Astrocyte (in vitro differentiated cells and primary cell): Measurements from ENCODE around the gene CAVIN2. TPM values are rescaled to one million over a fixed set of nuclear protein-coding genes. Genes with fewer than 3 reads are reported as not detected.

ENCODE experiments used
- DNase-seq: peaks from one replicate; pipeline ENCODE4 v3.0.0-alpha.2; 2010; ENCODE audit warnings: low read depth
- FAIRE-seq: peaks from 2 replicates; lab custom pipeline; 2011; peaks lifted over from hg19 to GRCh38; lab: Jason Lieb, UNC
- H2AFZ ChIP-seq: 2 replicates; pipeline ENCODE4 v1.6.0; 2012; ENCODE audit warnings: low read depth, low read length, inconsistent platforms
- H3K27ac ChIP-seq: 2 replicates; pipeline ENCODE4 v1.5.1; 2011; ENCODE audit warnings: low read depth, low read length, inconsistent platforms
- H3K27me3 ChIP-seq: 2 replicates; pipeline ENCODE4 v1.6.0; 2011; ENCODE audit warnings: low read length, inconsistent platforms; ENCODE audit not compliant: insufficient read depth
- H3K36me3 ChIP-seq: 2 replicates; pipeline ENCODE4 v1.5.1; 2011; ENCODE audit warnings: low read length, inconsistent platforms; ENCODE audit not compliant: insufficient read depth
- H3K4me1 ChIP-seq: 2 replicates; pipeline ENCODE4 v1.5.1; 2011; ENCODE audit warnings: low read length, inconsistent platforms; ENCODE audit not compliant: insufficient read depth
- H3K4me2 ChIP-seq: 2 replicates; pipeline ENCODE4 v1.6.0; 2012; ENCODE audit warnings: low read length, inconsistent platforms
- H3K4me3 ChIP-seq: 2 replicates; pipeline ENCODE4 v1.5.1; 2011; ENCODE audit warnings: low read depth, mild to moderate bottlenecking, low read length, inconsistent platforms; ENCODE audit not compliant: insufficient read depth
- H3K79me2 ChIP-seq: 2 replicates; pipeline ENCODE4 v1.6.0; 2012; ENCODE audit warnings: mild to moderate bottlenecking, low read length, inconsistent platforms; ENCODE audit not compliant: insufficient read depth
- H3K9ac ChIP-seq: 2 replicates; pipeline ENCODE4 v1.6.0; 2012; ENCODE audit warnings: mild to moderate bottlenecking, low read length, inconsistent platforms
- H3K9me3 ChIP-seq: 2 replicates; pipeline ENCODE4 v1.5.1; 2012; ENCODE audit warnings: low read depth, mild to moderate bottlenecking, low read length, inconsistent platforms; ENCODE audit not compliant: insufficient read depth
- H4K20me1 ChIP-seq: 2 replicates; pipeline ENCODE4 v1.6.0; 2012; ENCODE audit warnings: low read length, inconsistent platforms; ENCODE audit not compliant: insufficient read depth
- H3K27ac Mint-ChIP-seq: one replicate; pipeline ENCODE4 v1.8.0; 2021; ENCODE audit warnings: mild to moderate bottlenecking, mixed read lengths; ENCODE audit not compliant: unreplicated experiment
- H3K27me3 Mint-ChIP-seq: one replicate; pipeline ENCODE4 v1.8.0; 2021; ENCODE audit warnings: low read depth, mixed read lengths; ENCODE audit not compliant: unreplicated experiment
- H3K36me3 Mint-ChIP-seq: one replicate; pipeline ENCODE4 v1.8.0; 2021; ENCODE audit warnings: low read depth, mixed read lengths; ENCODE audit not compliant: unreplicated experiment
- H3K4me1 Mint-ChIP-seq: one replicate; pipeline ENCODE4 v1.8.0; 2021; ENCODE audit warnings: low read depth, mixed read lengths; ENCODE audit not compliant: unreplicated experiment
- H3K4me3 Mint-ChIP-seq: one replicate; pipeline ENCODE4 v1.8.0; 2021; ENCODE audit warnings: mild to moderate bottlenecking, moderate library complexity, mixed read lengths; ENCODE audit not compliant: unreplicated experiment
- H3K9me3 Mint-ChIP-seq: one replicate; pipeline ENCODE4 v1.8.0; 2021; ENCODE audit warnings: mild to moderate bottlenecking, mixed read lengths; ENCODE audit not compliant: unreplicated experiment
- CTCF ChIP-seq: IDR thresholded peaks from 2 replicates; pipeline ENCODE4 v1.5.1; 2011; ENCODE audit warnings: low read depth, mild to moderate bottlenecking, inconsistent platforms, low read length, moderate library complexity; ENCODE audit not compliant: insufficient read depth
- EZH2 ChIP-seq: IDR thresholded peaks from 2 replicates; pipeline ENCODE4 v1.6.1; 2012; ENCODE audit warnings: mild to moderate bottlenecking, low read length, inconsistent platforms; ENCODE audit not compliant: insufficient read depth
- total RNA-seq: library from RNA; stranded (reverse); gene quantifications from 2 replicates; pipeline ENCODE4 v1.2.1, GENCODE V29; 2021

CAVIN2 gene
- total RNA-seq, 1 donor from 2014 or later, result 2.8 TPM

- H3K4me2 ChIP-seq, result no peak overlapping the region
- H3K9me3 ChIP-seq, result no peaks in the 10 kb centered on the region
- no peak overlapping the region for H3K27ac ChIP-seq
- H3K4me1 ChIP-seq, result no peaks in the 10 kb centered on the region
- FAIRE-seq, result no peak
- no peaks in the 10 kb centered on the region for H3K79me2 ChIP-seq
- Mint-ChIP-seq H3K27me3 (no peaks in the 10 kb centered on the region), H3K36me3 (no peaks in the 10 kb centered on the region), H3K4me1 (no peaks in the 10 kb centered on the region), H3K4me3 (no peak overlapping the region), H3K9me3 (no peaks in the 10 kb centered on the region), H3K27ac (no peak overlapping the region)
- H3K27me3 ChIP-seq, result no peaks in the 10 kb centered on the region
- no peak for DNase-seq
- H4K20me1 ChIP-seq, result no peaks in the 10 kb centered on the region
- H3K36me3 ChIP-seq, result no peaks in the 10 kb centered on the region
- no peak overlapping the region for H3K4me3 ChIP-seq
- TF ChIP-seq EZH2, result no peak
- TF ChIP-seq CTCF, result no peak
- no peak overlapping the region for H3K9ac ChIP-seq
- H2AFZ ChIP-seq, result no peak overlapping the region
Observed at GRCh38 chr2:191799526-191799925, 47.4 kb downstream of the CAVIN2 start.

GRCh38 chr2:191797942-191798876 is 48.7 kb downstream of the CAVIN2 start:
- Histone ChIP-seq H3K79me2 (no peaks in the 10 kb centered on the region), H3K4me1 (no peaks in the 10 kb centered on the region), H3K27me3 (no peaks in the 10 kb centered on the region), H3K27ac (no peak overlapping the region), H3K9me3 (no peaks in the 10 kb centered on the region), H3K36me3 (no peaks in the 10 kb centered on the region), H3K4me2 (no peak overlapping the region), H3K9ac (no peak overlapping the region), H2AFZ (no peak overlapping the region), H3K4me3 (no peak overlapping the region), H4K20me1 (no peaks in the 10 kb centered on the region)
- no peaks in the 10 kb centered on the region for H3K9me3 Mint-ChIP-seq
- H3K4me3 Mint-ChIP-seq, result no peak overlapping the region
- H3K27me3 Mint-ChIP-seq, result no peaks in the 10 kb centered on the region
- FAIRE-seq (no peak), DNase-seq (no peak)
- H3K4me1 Mint-ChIP-seq, result no peaks in the 10 kb centered on the region
- H3K36me3 Mint-ChIP-seq, result no peaks in the 10 kb centered on the region
- no peak overlapping the region for H3K27ac Mint-ChIP-seq
- no peak for TF ChIP-seq CTCF
- no peak for TF ChIP-seq EZH2

- Histone ChIP-seq H3K4me3 (no peak overlapping the region), H3K36me3 (no peaks in the 10 kb centered on the region), H2AFZ (no peak overlapping the region), H3K9ac (no peak overlapping the region), H3K27me3 (no peaks in the 10 kb centered on the region), H3K4me1 (no peaks in the 10 kb centered on the region), H3K4me2 (no peak overlapping the region), H3K9me3 (no peaks in the 10 kb centered on the region), H4K20me1 (no peaks in the 10 kb centered on the region), H3K79me2 (no peaks in the 10 kb centered on the region), H3K27ac (no peak overlapping the region)
- peaks cover under 1% of the 10 kb centered on the region for H3K4me1 Mint-ChIP-seq
- no peaks in the 10 kb centered on the region for H3K36me3 Mint-ChIP-seq
- peaks cover 1% of the 10 kb centered on the region for H3K9me3 Mint-ChIP-seq
- H3K4me3 Mint-ChIP-seq, result no peak overlapping the region
- H3K27me3 Mint-ChIP-seq, result no peaks in the 10 kb centered on the region
- no peak overlapping the region for H3K27ac Mint-ChIP-seq
- FAIRE-seq (no peak), DNase-seq (no peak)
- TF ChIP-seq EZH2 (no peak), CTCF (no peak)
Observed at GRCh38 chr2:191797500-191797899, 49.4 kb downstream of the CAVIN2 start.
